GM12891 (cell line): ENCODE results near the gene TREH.

Source experiments
- PAX5 ChIP-seq: IDR thresholded peaks from 2 replicates; pipeline ENCODE4 v1.6.1; 2011; ENCODE audit warnings: low read length, moderate library complexity, mild to moderate bottlenecking; ENCODE audit not compliant: insufficient read depth, severe bottlenecking
- POLR2A ChIP-seq: IDR thresholded peaks from 2 replicates; pipeline ENCODE4 v1.6.1; 2011; ENCODE audit warnings: low read depth, low read length, control low read depth
- POLR2AphosphoS5 ChIP-seq: IDR thresholded peaks from 2 replicates; pipeline ENCODE4 v1.6.1; 2011; ENCODE audit warnings: low read depth, low read length, control low read depth
- POU2F2 ChIP-seq: IDR thresholded peaks from 2 replicates; pipeline ENCODE4 v1.6.1; 2011; ENCODE audit warnings: low read depth, mild to moderate bottlenecking, control low read depth, low read length, moderate library complexity
- SPI1 ChIP-seq: IDR thresholded peaks from 2 replicates; pipeline ENCODE4 v1.6.1; 2011; ENCODE audit warnings: low read depth, low read length, control low read depth
- TAF1 ChIP-seq: IDR thresholded peaks from 2 replicates; pipeline ENCODE4 v1.6.1; 2011; ENCODE audit warnings: low read depth, low read length, control low read depth

DNA sequence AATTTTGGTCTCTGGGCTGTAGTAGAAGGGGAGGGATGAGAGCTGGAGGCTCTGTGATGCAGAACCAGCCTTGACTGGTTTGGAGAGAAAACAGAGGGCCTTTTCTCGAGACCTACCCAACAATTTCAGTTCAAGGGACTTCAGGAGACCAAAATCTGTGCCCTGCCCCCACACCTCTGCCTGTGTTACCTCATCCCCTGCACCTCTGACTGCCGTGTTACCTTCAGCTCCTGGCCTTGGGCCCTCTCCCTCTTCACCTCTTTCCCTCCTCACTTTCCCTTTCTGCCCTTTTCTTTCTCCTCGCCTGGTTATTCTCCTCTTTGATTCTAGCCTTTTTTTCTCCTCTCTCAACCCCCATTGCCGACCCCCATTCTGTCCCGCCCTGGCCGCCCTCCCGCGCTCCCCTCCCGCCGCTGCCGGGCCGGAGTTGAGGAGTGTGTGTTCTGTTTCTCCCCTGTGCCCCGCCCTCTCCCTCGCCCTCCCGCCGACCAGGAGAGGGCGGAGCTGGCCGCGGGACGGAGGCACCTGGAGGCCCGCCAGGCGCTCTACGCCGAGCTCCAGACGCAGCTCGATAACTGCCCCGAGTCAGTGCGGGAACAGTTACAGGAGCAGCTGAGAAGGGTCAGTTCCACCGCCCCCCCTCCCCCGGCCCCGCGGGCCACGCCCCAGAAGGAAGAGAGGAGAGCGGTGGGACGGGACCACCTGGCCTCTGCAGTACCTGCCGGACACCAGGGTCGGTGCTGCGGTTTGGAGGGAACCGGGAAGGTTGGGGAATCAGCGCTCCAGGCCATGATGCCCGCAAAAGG lies 44.8 kb downstream of the TREH start:
- TF ChIP-seq POLR2A, result no peak
- TF ChIP-seq TAF1, result no peak
- no peak for TF ChIP-seq SPI1
- no peak for TF ChIP-seq POLR2AphosphoS5
- TF ChIP-seq PAX5, result no peak
- TF ChIP-seq POU2F2, result no peak
